PC-9 (cell line): ENCODE results near the gene TMEM53. TPM values are rescaled to one million over a fixed set of nuclear protein-coding genes. Genes with fewer than 3 reads are reported as not detected.

ENCODE experiments used
- BruUV-seq: library from RNA; stranded (reverse); fragments of 400-500 nt; replicated peaks from 2 replicates; lab custom pipeline; 2021; lab: Mats Ljungman, UMichigan
- CTCF ChIA-PET: fragments of 300-600 bp; sonication (Branson Sonifier 250); formaldehyde crosslinking; loops from one replicate; lab custom pipeline; 2022; ENCODE audit warnings: antibody characterized with exemption; lab: Charles Lee
- POLR2A ChIA-PET: fragments of 300-600 bp; sonication (Branson Sonifier 250); formaldehyde crosslinking; loops from one replicate; lab custom pipeline; 2022; ENCODE audit warnings: antibody characterized with exemption; ENCODE audit not compliant: unreplicated experiment; lab: Charles Lee
- DNase-seq, 2 experiments: peaks; one replicate each; pipeline versions ENCODE4 v3.0.0 to v3.0.0-alpha.2; 2015 to 2022; ENCODE audit warnings: mixed read lengths in 1 of 2
- H2AFZ ChIP-seq: fragments of 200-600 bp; sonication (generic); 2 replicates; pipeline ENCODE4 v1.8.1; 2017; ENCODE audit warnings: antibody characterized with exemption
- H3F3A ChIP-seq: fragments of 200-600 bp; sonication (generic); 2 replicates; pipeline ENCODE4 v1.8.1; 2017; ENCODE audit warnings: antibody characterized with exemption, mild to moderate bottlenecking, low read depth; ENCODE audit not compliant: insufficient read depth
- H3K27ac ChIP-seq: fragments of 200-600 bp; sonication (generic); 2 replicates; pipeline ENCODE4 v1.6.1; 2016; ENCODE audit warnings: mixed run types
- H3K27me3 ChIP-seq: fragments of 200-600 bp; sonication (generic); 2 replicates; pipeline ENCODE4 v1.6.1; 2016; ENCODE audit warnings: low read depth, mixed run types; ENCODE audit not compliant: insufficient read depth
- H3K36me3 ChIP-seq: fragments of 200-600 bp; sonication (generic); 2 replicates; pipeline ENCODE4 v1.6.1; 2016; ENCODE audit warnings: low read depth, mixed run types
- H3K4me1 ChIP-seq: fragments of 200-600 bp; sonication (generic); replicated peaks from 2 replicates; pipeline ENCODE4 v1.6.1; 2016; ENCODE audit warnings: mixed run types; ENCODE audit not compliant: insufficient read depth
- H3K4me2 ChIP-seq: fragments of 200-600 bp; sonication (generic); 2 replicates; pipeline ENCODE4 v1.6.1; 2017; ENCODE audit warnings: mixed run types
- H3K4me3 ChIP-seq: fragments of 200-600 bp; sonication (generic); 2 replicates; pipeline ENCODE4 v1.6.1; 2016; ENCODE audit warnings: mixed run types
- H3K79me2 ChIP-seq: fragments of 200-600 bp; sonication (generic); 2 replicates; pipeline ENCODE4 v1.6.1; 2017; ENCODE audit warnings: low read depth, mixed run types
- H3K9me2 ChIP-seq: fragments of 200-600 bp; sonication (generic); 2 replicates; pipeline ENCODE4 v1.8.1; 2017; ENCODE audit warnings: mild to moderate bottlenecking; ENCODE audit not compliant: insufficient read depth
- H3K9me3 ChIP-seq: fragments of 200-600 bp; sonication (generic); 2 replicates; pipeline ENCODE4 v1.8.1; 2016; ENCODE audit warnings: low read depth; ENCODE audit not compliant: insufficient read depth
- H4K20me1 ChIP-seq: fragments of 200-600 bp; sonication (generic); 2 replicates; pipeline ENCODE4 v1.8.1; 2017; ENCODE audit not compliant: insufficient read depth
- CTCF ChIP-seq: fragments of 200-600 bp; sonication (generic); conservative IDR thresholded peaks from 2 replicates; pipeline ENCODE4 v1.6.1; 2017; ENCODE audit warnings: mixed run types, antibody characterized with exemption, mild to moderate bottlenecking, moderate library complexity
- EZH2 ChIP-seq: fragments of 200-600 bp; sonication (generic); IDR thresholded peaks from 2 replicates; pipeline ENCODE4 v1.8.0; 2017; ENCODE audit warnings: antibody characterized with exemption, low read depth
- intact Hi-C: fragments of 100-400 bp; cut with micrococcal nuclease; formaldehyde crosslinking; loops from one replicate; pipeline ENCODE4 v1.10.0; 2022; ENCODE audit not compliant: unreplicated experiment
- total RNA-seq: library from RNA; stranded (reverse); gene quantifications from 2 replicates; pipeline ENCODE4 v1.2.3, GENCODE V29; 2021

The TMEM53 gene
- total RNA-seq, 1 experiment from 2014 or later, result 36.1 TPM

GRCh38 chr1:44631333-44631646 lies 43.0 kb downstream of the TMEM53 start:
- peak overlapping the region; percentile 97 for H3K27ac ChIP-seq
- H3F3A ChIP-seq, result peaks cover 31% of the 10 kb centered on the region; the same call in 1 of the 2 replicates
- no peaks in the 10 kb centered on the region for H4K20me1 ChIP-seq
- H3K36me3 ChIP-seq, result 0 out of 2 replicates have a peak, but pooled peaks cover 11% of the 10 kb centered on the region
- no peak for DNase-seq
- H3K4me3 ChIP-seq, result peak overlapping the region; percentile 74
- peaks cover 17% of the 10 kb centered on the region; the same call in 1 of the 2 replicates for H3K79me2 ChIP-seq
- POLR2A ChIA-PET, result interaction anchor here (0.5 to 0.6 kb wide), 4 partner anchors 43 to 860 kb away, joined by 3 to 9 read pairs (median 6); partner anchors contain the start of gene TMEM53
- CTCF ChIA-PET, result no interaction called here
- peak overlapping the region; percentile 81 for H3K4me2 ChIP-seq
- intact Hi-C loops, result no loop called here
- no peaks in the 10 kb centered on the region for H3K27me3 ChIP-seq
- H3K9me2 ChIP-seq, result no peaks in the 10 kb centered on the region
- no peaks in the 10 kb centered on the region for H3K9me3 ChIP-seq
- TF ChIP-seq CTCF (no peak), EZH2 (no peak)
- TSS peak; percentile 75 for BruUV-seq
- H2AFZ ChIP-seq, result peak overlapping the region; percentile 95
- peaks cover 44% of the 10 kb centered on the region for H3K4me1 ChIP-seq

- POLR2A ChIA-PET, result interaction anchor here (0.6 kb wide), 1 partner anchor 54 kb away, joined by 5 read pairs; no protein-coding TSS in a partner anchor
- BruUV-seq, result no TSS peak
- TF ChIP-seq CTCF (no peak), EZH2 (no peak)
- Histone ChIP-seq H4K20me1 (no peaks in the 10 kb centered on the region), H3K4me1 (peaks cover 44% of the 10 kb centered on the region), H3K4me3 (no peak overlapping the region), H2AFZ (no peak overlapping the region), H3K79me2 (peaks cover 17% of the 10 kb centered on the region; the same call in 1 of the 2 replicates), H3K9me3 (no peaks in the 10 kb centered on the region), H3K4me2 (0 out of 2 replicates have a peak overlapping the region, but pooled peaks have one; percentile 3), H3K9me2 (no peaks in the 10 kb centered on the region), H3K27ac (no peak overlapping the region), H3K36me3 (no peaks in the 10 kb centered on the region), H3F3A (peaks cover 31% of the 10 kb centered on the region; the same call in 1 of the 2 replicates), H3K27me3 (no peaks in the 10 kb centered on the region)
- CTCF ChIA-PET, result no interaction called here
- no peak for DNase-seq
- intact Hi-C loops, result no loop called here
Measured at GRCh38 chr1:44630116-44630515, 44.2 kb downstream of the TMEM53 start.

- H3K9me3 ChIP-seq, result no peaks in the 10 kb centered on the region
- ChIA-PET CTCF (interaction anchor here (0.6 kb wide), 1 partner anchor 21 kb away, joined by 3 read pairs; no protein-coding TSS in a partner anchor), POLR2A (interaction anchor here (0.6 kb wide), 2 partner anchors 290 to 309 kb away, joined by 4 to 14 read pairs; no protein-coding TSS in a partner anchor)
- TF ChIP-seq EZH2, result no peak
- TF ChIP-seq CTCF, result no peak
- H3K27ac ChIP-seq, result peak overlapping the region; percentile 50
- H3K36me3 ChIP-seq, result no peaks in the 10 kb centered on the region
- intact Hi-C loops, result loop anchor here (5.0 kb wide), 1 partner anchor 72 kb away; no protein-coding TSS in a partner anchor
- H4K20me1 ChIP-seq, result no peaks in the 10 kb centered on the region
- H3F3A ChIP-seq, result peaks cover 31% of the 10 kb centered on the region; the same call in 1 of the 2 replicates
- H3K4me3 ChIP-seq, result no peak overlapping the region
- BruUV-seq, result no TSS peak
- 0 out of 2 replicates have a peak, but pooled peaks cover 9% of the 10 kb centered on the region for H3K79me2 ChIP-seq
- no peaks in the 10 kb centered on the region for H3K27me3 ChIP-seq
- no peak overlapping the region for H3K4me2 ChIP-seq
- peaks cover 44% of the 10 kb centered on the region for H3K4me1 ChIP-seq
- H2AFZ ChIP-seq, result no peak overlapping the region
- H3K9me2 ChIP-seq, result no peaks in the 10 kb centered on the region
- DNase-seq, result peak; percentile 67 to 90
Measured at GRCh38 chr1:44628962-44629756, 45.1 kb downstream of the TMEM53 start.
